ENCODE measurements around the gene C11orf52. TPM values are rescaled to one million over a fixed set of nuclear protein-coding genes. Genes with fewer than 3 reads are reported as not detected.

Gene C11orf52
- total and polyA plus RNA-seq, 2 of the 8 experiments (the other 6 are each of a cell fraction or from before 2014, with no cell fraction given): 1.7 to 2.7 TPM

DNA sequence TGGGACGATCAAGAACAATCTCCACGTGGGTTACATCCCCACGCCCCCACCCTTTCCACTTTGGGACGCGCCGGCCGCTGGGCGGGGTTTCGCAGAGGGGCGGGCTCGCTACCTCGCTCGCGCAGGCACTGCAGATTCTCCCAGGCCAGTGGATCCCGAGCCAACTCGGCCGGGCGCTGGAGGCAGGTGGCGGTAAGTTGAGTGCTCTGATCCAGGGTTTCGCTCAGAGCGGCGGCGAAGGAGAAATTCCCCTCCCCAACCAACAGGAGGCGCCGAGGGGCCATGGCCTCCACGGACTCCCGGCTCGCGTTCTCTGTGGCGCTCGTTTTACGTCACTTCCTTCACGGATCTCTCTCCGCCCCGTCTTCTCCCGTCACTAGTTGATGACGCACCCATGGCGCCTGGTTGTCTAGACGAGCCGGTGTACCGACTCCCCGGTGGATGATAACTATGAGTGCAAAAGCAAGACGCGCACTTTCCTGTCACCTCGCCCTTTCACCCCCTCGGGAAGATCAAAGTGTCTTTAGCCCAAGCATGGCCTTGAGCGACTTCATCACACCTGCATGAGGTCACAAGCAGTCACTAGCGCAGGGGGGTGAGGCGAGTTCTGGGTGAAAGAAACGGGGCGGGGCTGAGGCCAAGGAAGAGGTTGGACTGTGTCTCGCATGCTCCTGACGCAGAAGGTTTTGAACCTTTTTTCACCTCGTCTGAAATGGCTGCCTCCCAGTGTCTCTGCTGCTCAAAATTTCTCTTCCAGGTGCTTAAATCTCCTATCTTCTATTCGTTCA lies 39.7 kb upstream of the C11orf52 start, which contains the start of the genes CFAP68 and FDXACB1 (continued):
- TF ChIP-seq GABPA (IDR thresholded peaks at IDR 0.05; ENCODE audit: borderline replicate concordance, insufficient read depth, low read length): peak; percentile 82; the same call in 1 of the 2 replicates
- TF ChIP-seq CHD1 (IDR thresholded peaks at IDR 0.05; ENCODE audit: low read depth, low read length): peak; percentile 49; the same call in 1 of the 2 replicates
- TF ChIP-seq, protein P1, sequence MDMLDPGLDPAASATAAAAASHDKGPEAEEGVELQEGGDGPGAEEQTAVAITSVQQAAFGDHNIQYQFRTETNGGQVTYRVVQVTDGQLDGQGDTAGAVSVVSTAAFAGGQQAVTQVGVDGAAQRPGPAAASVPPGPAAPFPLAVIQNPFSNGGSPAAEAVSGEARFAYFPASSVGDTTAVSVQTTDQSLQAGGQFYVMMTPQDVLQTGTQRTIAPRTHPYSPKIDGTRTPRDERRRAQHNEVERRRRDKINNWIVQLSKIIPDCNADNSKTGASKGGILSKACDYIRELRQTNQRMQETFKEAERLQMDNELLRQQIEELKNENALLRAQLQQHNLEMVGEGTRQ (IDR thresholded peaks at IDR 0.05; ENCODE audit: low read length): no peak
- peak; percentile 90 for TF ChIP-seq ASH2L (IDR thresholded peaks at IDR 0.05; ENCODE audit: low read length)
- peak; percentile 69 for TF ChIP-seq TAF1 (IDR thresholded peaks at IDR 0.05; ENCODE audit: low read depth, low read length)
- peak; percentile 89 for TF ChIP-seq RAD21 (IDR thresholded peaks at IDR 0.05 in 1 of 2, conservative IDR thresholded peaks at IDR 0.05 in 1 of 2; ENCODE audit: low read depth in 2 of 2, low read length in 2 of 2)
- TF ChIP-seq JUND (IDR thresholded peaks at IDR 0.05; ENCODE audit: low read length): no peak; the same call in 1 of the 2 replicates
